ENCODE results near the gene NEK4. TPM values are rescaled to one million over a fixed set of nuclear protein-coding genes. Genes with fewer than 3 reads are reported as not detected.
A peak's percentile ranks its signal among the peaks of the same experiment; 100 is the strongest.

NEK4 gene
- total and polyA plus RNA-seq, 2 of the 13 experiments (the other 11 are each of a cell fraction or from before 2014, with no cell fraction given), result 16.5 to 38.0 TPM

DNA sequence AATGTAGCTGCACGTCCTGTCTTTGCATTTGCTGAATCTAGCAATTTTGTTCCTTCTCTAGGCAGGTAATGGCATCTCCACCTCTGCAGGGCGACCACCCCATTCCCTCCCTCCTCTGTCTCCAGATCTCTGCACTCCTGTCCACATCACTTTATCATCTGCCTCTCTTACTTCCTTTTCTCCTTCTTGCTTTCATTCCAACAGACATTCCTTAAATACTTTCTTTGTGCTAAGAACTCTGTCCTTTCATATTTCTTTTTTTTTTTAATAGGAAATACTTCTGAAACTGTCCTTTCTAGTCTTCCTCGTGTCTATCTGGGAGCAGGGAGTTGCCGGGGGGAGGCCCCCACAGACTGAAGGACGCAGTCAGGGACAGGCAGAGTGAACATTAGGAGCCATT, 31.1 kb upstream of the NEK4 start (continued):
- TF ChIP-seq ZNF329 (CRISPR knock-in tag; IDR thresholded peaks at IDR 0.05; ENCODE audit: low read depth) (no peak), NFE2L2 (IDR thresholded peaks at IDR 0.05; ENCODE audit: low read length) (no peak), GPN1 (CRISPR knock-in tag; IDR thresholded peaks at IDR 0.05; ENCODE audit: borderline replicate concordance) (no peak), U2AF2 (IDR thresholded peaks at IDR 0.05; ENCODE audit: low read depth, low read length) (no peak)

DNA sequence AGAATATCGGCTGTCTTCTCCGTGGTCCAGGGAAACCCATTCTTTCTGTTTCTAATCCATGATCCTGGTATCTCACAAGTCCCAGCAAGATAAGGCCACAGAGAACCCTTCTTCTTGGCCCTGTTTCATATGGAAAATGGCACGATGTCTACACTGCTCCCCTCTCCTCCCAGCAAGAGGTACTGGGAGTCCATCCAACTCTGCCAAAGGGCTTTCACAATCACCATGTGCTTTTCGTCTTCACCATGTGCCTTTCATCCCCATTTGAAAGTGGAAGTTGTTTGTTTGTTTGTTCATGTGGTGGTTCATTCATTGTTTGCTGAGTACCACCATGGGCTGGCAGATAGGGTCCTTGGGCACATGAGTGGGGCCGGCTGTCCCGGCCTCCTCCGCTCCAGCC, 29.3 kb upstream of the NEK4 start:
- ChIA-PET POLR2A (interaction anchor here (1.0 to 10.9 kb wide), 4 partner anchors 9 to 21 kb away, joined by 3 to 466 read pairs (median 6); partner anchors contain the start of genes ITIH1 and NEK4), CTCF (ENCODE audit: low intra/inter-chr PET ratio, low total read pairs) (interaction anchor here (2.2 kb wide), 1 partner anchor 57 kb away, joined by 29 read pairs; no protein-coding TSS in a partner anchor)
- no TSS peak for BruUV-seq (replicated peaks)
- no peak overlapping the region for H3K4me3 ChIP-seq (replicated peaks in 1 of 3; ENCODE audit: insufficient read depth in 1 of 3, low read depth in 2 of 3, low read length in 3 of 3)
- H3K79me2 ChIP-seq (ENCODE audit: insufficient read depth, low read length), result peaks cover 4% of the 10 kb centered on the region
- H3K4me2 ChIP-seq (ENCODE audit: low read depth, low read length), result no peak overlapping the region
- DNase-seq (ENCODE audit: low spot score) (no peak), ATAC-seq (no peak), FAIRE-seq (no peak)
- no peak overlapping the region for H3K9ac ChIP-seq (ENCODE audit: insufficient read depth, low read depth, low read length)
- 94% methylated on average over 7 of the region's 7 CpGs for WGBS (ENCODE audit: low lambda C conversion rate)
- H3K9me3 ChIP-seq (ENCODE audit: low read length), result no peaks in the 10 kb centered on the region
- H3K27ac ChIP-seq (ENCODE audit: extremely low read length, insufficient read depth, low read length), result no peak overlapping the region
- in situ Hi-C loops (cut with HindIII; ENCODE audit: extremely low pct_ligation_motif_present, low pct_unique_long_range_greater_than_20kb), result no loop called here
- H2AFZ ChIP-seq (ENCODE audit: low read length), result no peak overlapping the region
- TF ChIP-seq, protein P1, sequence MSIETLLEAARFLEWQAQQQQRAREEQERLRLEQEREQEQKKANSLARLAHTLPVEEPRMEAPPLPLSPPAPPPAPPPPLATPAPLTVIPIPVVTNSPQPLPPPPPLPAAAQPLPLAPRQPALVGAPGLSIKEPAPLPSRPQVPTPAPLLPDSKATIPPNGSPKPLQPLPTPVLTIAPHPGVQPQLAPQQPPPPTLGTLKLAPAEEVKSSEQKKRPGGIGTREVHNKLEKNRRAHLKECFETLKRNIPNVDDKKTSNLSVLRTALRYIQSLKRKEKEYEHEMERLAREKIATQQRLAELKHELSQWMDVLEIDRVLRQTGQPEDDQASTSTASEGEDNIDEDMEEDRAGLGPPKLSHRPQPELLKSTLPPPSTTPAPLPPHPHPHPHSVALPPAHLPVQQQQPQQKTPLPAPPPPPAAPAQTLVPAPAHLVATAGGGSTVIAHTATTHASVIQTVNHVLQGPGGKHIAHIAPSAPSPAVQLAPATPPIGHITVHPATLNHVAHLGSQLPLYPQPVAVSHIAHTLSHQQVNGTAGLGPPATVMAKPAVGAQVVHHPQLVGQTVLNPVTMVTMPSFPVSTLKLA (IDR thresholded peaks at IDR 0.05), result peak; percentile 100
- no peak for TF ChIP-seq ZSCAN30 (CRISPR knock-in tag; IDR thresholded peaks at IDR 0.05)
- H3K4me1 ChIP-seq (ENCODE audit: insufficient read depth, low read length), result peaks cover 40% of the 10 kb centered on the region
- intact Hi-C loops (cut with micrococcal nuclease; ENCODE audit: unreplicated experiment), result no loop called here
- H4K20me1 ChIP-seq (ENCODE audit: insufficient read depth, low read length), result no peaks in the 10 kb centered on the region
- no peaks in the 10 kb centered on the region for H3K27me3 ChIP-seq (ENCODE audit: control insufficient read depth in 1 of 2, insufficient read depth in 2 of 2, low read length in 2 of 2)
- peaks cover 35 to 74% of the 10 kb centered on the region in 2 experiments for H3K36me3 ChIP-seq (replicated peaks in 1 of 2; ENCODE audit: control insufficient read depth in 1 of 2, insufficient read depth in 2 of 2, low read length in 2 of 2)

Data from HepG2 (cell line).